GM12878 (cell line): Measurements from ENCODE around the gene BCAR3. TPM values are rescaled to one million over a fixed set of nuclear protein-coding genes. Genes with fewer than 3 reads are reported as not detected.

Source experiments
- FOXM1 ChIP-seq: IDR thresholded peaks from 2 replicates; pipeline ENCODE4 v1.6.1; 2012; ENCODE audit warnings: low read depth, mild to moderate bottlenecking, inconsistent platforms, low read length, moderate library complexity
- IKZF2 ChIP-seq, 2 experiments: fragments of 450-650 bp; IDR thresholded peaks; 2 replicates each; pipeline ENCODE4 v1.6.1; 2017; ENCODE audit warnings: mild to moderate bottlenecking in 2 of 2, moderate library complexity in 2 of 2
- MEF2B ChIP-seq: fragments of 450-650 bp; IDR thresholded peaks from 2 replicates; pipeline ENCODE4 v1.6.1; 2018; ENCODE audit warnings: mild to moderate bottlenecking, moderate library complexity; ENCODE audit not compliant: partially characterized antibody, poor library complexity, severe bottlenecking
- POLR2AphosphoS5 ChIP-seq: IDR thresholded peaks from 2 replicates; pipeline ENCODE4 v1.6.1; 2011; ENCODE audit warnings: mild to moderate bottlenecking, low read length, inconsistent platforms
- ZNF24 ChIP-seq: fragments of 450-650 bp; IDR thresholded peaks from 2 replicates; pipeline ENCODE4 v1.6.1; 2017; ENCODE audit warnings: antibody characterized with exemption, mild to moderate bottlenecking
- polyA plus RNA-seq, 11 experiments: library from polyadenylated mRNA; depleted of rRNA in 4 of 11; unstranded in 6 of 11; stranded (reverse) in 5 of 11; fragments of >200 nt; fragmentation: Nextera tagmentation in 4 of 11; fragmentation: Illumina TruSeq in 1 of 11; extraction: Ambion mirVana in 4 of 11; extraction: Trizol in 1 of 11; gene quantifications; 1 replicate in 1 of 11; 2 replicates in 10 of 11; pipeline versions ENCODE4 v1.2.1 to v1.2.3, GENCODE V29; 2011 to 2016; ENCODE audit warnings: inconsistent platforms in 2 of 11, missing spikeins in 2 of 11, low read depth in 1 of 11
- total RNA-seq, 4 experiments: library from RNA; depleted of rRNA in 3 of 4; stranded (reverse); fragments of >200 nt in 3 of 4; fragmentation: Illumina TruSeq in 1 of 4; extraction: Trizol in 1 of 4; gene quantifications; 2 replicates each; pipeline versions ENCODE4 v1.2.1 to v1.2.3, GENCODE V29; 2013 to 2021
- TF ChIP-seq, protein P1 (sequence below): fragments of 450-650 bp; conservative IDR thresholded peaks from 2 replicates; pipeline ENCODE4 v1.6.1; 2017; ENCODE audit warnings: mild to moderate bottlenecking, moderate library complexity
- TF ChIP-seq, protein P2 (sequence below): fragments of 150-350 bp; IDR thresholded peaks from 2 replicates; pipeline ENCODE4 v1.6.1; 2016; ENCODE audit warnings: low read depth, low read length

Gene BCAR3
- total and polyA plus RNA-seq, 10 of the 15 experiments (the other 5 are each of a cell fraction or from before 2014, with no cell fraction given) = 1.3 to 6.6 (median 1.8) TPM

DNA sequence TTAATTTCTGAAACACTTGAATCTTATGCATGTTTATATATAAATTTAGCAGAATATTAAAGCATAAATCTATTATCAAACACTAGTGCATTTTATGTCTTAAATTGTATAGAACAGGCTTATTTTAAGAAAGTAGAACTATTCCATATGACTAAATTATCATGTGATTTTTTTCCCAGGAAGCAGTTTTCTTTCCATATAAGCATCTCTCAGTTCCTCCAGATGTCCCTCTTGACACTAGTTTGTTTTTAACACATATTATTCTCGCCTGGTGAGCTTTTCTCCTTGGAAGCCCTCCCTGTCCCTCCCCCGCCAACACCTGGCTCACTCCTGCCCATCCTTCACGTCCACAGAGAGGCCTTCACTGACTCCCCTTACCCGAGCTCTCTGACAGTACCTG, 48.3 kb upstream of the BCAR3 start (continued):
- TF ChIP-seq, protein P1, sequence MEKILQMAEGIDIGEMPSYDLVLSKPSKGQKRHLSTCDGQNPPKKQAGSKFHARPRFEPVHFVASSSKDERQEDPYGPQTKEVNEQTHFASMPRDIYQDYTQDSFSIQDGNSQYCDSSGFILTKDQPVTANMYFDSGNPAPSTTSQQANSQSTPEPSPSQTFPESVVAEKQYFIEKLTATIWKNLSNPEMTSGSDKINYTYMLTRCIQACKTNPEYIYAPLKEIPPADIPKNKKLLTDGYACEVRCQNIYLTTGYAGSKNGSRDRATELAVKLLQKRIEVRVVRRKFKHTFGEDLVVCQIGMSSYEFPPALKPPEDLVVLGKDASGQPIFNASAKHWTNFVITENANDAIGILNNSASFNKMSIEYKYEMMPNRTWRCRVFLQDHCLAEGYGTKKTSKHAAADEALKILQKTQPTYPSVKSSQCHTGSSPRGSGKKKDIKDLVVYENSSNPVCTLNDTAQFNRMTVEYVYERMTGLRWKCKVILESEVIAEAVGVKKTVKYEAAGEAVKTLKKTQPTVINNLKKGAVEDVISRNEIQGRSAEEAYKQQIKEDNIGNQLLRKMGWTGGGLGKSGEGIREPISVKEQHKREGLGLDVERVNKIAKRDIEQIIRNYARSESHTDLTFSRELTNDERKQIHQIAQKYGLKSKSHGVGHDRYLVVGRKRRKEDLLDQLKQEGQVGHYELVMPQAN = no peak
- TF ChIP-seq, protein P2, sequence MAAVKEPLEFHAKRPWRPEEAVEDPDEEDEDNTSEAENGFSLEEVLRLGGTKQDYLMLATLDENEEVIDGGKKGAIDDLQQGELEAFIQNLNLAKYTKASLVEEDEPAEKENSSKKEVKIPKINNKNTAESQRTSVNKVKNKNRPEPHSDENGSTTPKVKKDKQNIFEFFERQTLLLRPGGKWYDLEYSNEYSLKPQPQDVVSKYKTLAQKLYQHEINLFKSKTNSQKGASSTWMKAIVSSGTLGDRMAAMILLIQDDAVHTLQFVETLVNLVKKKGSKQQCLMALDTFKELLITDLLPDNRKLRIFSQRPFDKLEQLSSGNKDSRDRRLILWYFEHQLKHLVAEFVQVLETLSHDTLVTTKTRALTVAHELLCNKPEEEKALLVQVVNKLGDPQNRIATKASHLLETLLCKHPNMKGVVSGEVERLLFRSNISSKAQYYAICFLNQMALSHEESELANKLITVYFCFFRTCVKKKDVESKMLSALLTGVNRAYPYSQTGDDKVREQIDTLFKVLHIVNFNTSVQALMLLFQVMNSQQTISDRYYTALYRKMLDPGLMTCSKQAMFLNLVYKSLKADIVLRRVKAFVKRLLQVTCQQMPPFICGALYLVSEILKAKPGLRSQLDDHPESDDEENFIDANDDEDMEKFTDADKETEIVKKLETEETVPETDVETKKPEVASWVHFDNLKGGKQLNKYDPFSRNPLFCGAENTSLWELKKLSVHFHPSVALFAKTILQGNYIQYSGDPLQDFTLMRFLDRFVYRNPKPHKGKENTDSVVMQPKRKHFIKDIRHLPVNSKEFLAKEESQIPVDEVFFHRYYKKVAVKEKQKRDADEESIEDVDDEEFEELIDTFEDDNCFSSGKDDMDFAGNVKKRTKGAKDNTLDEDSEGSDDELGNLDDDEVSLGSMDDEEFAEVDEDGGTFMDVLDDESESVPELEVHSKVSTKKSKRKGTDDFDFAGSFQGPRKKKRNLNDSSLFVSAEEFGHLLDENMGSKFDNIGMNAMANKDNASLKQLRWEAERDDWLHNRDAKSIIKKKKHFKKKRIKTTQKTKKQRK = no peak
- TF ChIP-seq ZNF24 = no peak
- no peak for TF ChIP-seq MEF2B
- no peak for TF ChIP-seq IKZF2 (IDR thresholded peaks at IDR 0.05)
- TF ChIP-seq POLR2AphosphoS5 = no peak
- no peak for TF ChIP-seq FOXM1
- TF ChIP-seq, all 136 proteins: peak for 0
